Activated T-cell treated with anti-CD3 and anti-CD28 coated beads for 4 hours (primary cell): ENCODE results near the gene RNF149.

Experiments
- DNase-seq: peaks from one replicate; pipeline ENCODE4 v3.0.0-alpha.2; 2020

The RNF149 gene

GRCh38 chr2:101293544-101293943 is 15.0 kb downstream of the RNF149 start:
- DNase-seq = no peak

DNA sequence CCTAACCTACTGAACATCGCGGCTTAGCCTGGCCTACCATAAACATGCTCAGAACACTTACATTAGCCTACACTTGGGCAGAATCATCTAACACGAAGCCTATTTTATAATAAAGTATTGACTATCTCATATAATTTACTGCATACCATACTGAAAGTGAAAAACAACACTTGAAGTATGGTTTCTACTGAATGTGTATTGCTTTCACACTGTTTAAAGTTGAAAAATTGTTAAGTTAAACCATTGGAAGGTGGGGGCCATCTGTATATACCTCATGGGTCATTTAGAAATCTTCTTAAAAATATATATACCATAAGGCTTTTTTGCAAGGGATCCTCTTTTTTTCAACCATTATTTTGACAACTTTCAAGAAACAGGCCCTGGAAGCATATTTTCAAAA is 16.5 kb downstream of the RNF149 start:
- DNase-seq = no peak

- DNase-seq = no peak
These were observed 17.8 kb downstream of the RNF149 start for GRCh38 chr2:101290711-101291110.

DNA sequence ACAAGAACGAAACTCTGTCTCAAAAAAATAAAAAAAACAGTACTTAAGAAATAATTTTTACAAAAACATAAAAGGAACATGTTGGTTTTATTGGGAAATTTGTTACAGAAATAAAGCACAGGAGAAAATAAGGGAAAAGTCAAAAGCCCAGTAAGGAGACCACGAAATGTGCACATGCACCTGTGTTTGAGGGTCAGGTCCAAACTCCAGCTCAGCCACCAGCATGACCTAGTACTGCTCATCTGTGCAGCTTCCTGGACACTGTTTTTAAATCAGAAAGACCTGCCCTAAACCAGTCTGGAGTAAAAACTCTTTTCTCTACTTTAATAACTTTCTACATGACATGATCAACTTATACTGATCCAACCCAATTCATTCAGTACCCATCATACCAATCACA is 21.2 kb downstream of the RNF149 start:
- DNase-seq = no peak

DNA sequence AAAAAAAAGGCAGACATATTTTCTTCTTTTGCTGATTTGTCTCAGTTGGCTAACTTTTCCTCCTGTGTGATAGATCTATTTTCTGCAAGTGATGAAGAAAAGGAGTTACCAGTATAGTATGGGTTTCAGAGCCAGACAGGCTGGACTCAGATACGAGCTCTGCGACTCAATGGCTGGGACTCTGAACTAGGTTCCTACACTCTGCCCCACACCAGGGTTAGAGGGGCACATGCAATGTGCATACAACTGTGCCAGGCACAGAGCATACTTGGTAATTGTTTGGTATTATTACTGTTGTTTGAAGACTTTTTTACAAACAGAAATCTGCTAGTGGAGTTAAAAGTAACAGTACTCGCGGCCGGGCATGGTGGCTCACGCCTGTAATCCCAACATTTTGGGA is 21.8 kb downstream of the RNF149 start:
- no peak for DNase-seq

DNA sequence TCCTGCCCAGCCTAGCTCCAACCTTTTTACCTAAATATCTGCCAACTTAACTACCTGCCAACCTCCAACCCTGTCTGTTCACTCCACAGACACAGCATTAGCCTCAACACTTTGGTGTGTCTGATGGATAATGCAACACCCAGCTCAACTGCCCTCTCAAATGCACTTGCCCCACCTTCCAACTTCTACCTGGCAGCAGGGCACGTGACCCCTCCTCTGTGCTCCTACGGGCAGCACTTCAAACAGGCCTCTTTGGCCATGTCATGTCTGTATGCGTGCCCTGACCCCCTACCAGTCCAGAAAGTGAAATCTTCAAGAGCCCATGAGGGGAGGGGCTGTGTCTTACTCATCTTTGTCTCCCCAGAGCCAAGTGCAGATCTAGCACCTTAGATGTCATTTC is 25.5 kb downstream of the RNF149 start:
- DNase-seq = no peak

DNA sequence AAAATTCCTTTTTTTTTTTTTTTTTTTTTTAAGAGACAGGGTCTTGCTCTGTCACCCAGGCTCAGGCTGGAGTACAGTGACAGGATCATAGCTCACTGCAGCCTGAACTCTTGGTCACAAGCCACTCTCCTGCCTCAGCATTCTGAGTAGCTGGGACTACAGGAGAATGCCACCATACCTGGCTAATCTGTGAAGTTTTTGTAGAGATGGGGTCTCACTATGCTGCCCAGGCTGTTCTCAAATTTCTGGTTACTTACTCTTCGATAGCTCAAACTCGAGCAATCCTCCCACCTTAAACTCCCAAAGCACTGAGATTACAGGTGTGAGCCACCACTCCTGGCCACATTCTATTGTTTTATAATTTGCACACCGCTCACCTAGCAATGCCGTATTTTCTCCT is 27.0 kb downstream of the RNF149 start:
- no peak for DNase-seq

DNA sequence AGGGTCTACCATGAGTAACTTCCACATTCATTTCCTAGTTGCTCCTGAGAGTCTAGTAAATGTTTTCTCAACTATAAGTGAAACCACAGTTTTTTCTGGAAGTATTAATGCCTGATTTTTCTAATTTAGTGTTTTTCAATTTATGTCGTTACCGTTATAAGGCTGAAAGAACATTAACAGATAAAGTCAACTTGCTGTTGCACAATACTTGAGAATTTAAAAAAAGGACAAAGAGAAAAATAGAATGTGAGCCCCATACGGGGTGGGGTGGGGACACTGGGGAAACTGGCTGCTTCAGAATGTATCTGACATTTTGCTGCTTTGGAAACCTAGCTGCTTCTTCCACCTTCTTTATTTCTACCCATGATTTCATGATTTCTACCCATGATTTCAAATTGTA is 29.6 kb downstream of the RNF149 start:
- no peak for DNase-seq

DNA sequence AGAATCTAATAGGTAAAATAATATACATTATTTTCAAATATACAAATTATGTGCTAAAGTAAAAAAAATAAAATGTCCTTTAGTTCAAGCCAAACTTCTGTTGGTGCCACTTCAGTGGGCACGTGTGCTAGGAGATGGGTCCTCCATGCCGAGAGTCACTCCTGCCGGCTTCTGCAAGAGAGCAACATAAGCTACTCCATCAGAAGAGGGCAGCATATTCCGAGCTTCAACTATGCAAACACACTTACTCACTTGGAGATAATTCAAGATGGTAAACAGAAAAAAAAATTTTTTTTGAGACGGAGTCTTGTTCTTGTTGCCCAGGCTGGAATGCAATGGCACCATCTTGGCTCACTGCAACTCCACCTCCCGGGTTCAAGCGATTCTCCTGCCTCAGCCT is 31.4 kb downstream of the RNF149 start:
- no peak for DNase-seq

- no peak for DNase-seq
These were observed 34.4 kb downstream of the RNF149 start for GRCh38 chr2:101274142-101274541.

DNA sequence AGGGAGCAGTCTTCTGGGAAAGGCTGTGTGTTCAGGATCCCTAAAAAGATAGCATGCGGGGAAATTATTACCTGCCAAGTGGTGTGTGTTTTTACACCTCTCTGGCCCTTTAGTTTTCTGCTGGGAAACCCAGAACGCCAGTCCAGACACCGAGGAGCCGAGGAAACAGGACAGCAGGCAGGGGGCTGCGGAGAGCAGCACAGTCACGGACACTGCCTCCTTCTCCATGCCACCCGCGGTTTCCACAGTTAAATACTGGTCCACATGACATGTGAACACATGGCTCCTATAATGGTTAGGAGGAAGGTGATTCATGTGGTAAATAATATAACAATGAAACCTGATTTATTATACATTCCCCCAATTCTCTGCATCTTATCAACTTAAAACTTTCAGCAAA is 35.4 kb downstream of the RNF149 start:
- no peak for DNase-seq

GRCh38 chr2:101272045-101272784 is 36.3 kb downstream of the RNF149 start:
- no peak for DNase-seq

GRCh38 chr2:101270700-101271259 is 37.7 kb downstream of the RNF149 start:
- DNase-seq = no peak

GRCh38 chr2:101267671-101268656 is 40.5 kb downstream of the RNF149 start:
- DNase-seq = no peak

DNA sequence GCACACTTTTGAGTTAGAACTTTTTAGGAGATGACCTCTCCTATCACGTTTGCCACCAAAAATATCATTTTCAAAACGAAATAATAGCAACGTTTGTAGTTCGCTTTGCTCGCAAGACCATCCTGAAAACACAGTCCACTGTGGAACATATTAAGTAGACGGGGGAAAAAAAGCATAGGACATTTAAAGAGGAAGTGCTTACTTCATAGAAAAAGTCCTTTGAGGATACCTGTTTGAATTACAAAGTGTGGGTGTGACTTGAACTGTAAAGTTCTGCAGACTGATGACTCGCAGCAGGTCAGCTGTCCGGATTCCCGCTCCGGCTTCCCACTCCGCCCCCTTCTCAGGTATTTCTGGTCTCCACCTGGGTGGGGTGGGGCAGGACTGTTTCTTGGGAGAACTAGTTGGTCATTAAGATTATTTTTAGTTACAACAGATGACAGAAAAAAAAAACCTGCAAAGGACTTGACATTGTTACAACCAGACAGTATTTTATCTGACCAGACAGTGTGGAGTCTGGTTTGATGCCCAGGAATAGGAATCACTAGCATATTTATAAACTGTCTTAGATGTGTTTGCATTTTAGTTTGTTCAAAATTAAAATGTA is 42.5 kb downstream of the RNF149 start:
- DNase-seq = no peak

GRCh38 chr2:101264360-101264939 is 44.1 kb downstream of the RNF149 start:
- DNase-seq = no peak

GRCh38 chr2:101263377-101263800 is 45.1 kb downstream of the RNF149 start:
- no peak for DNase-seq

- DNase-seq = no peak
These were observed 46.4 kb downstream of the RNF149 start for GRCh38 chr2:101262142-101262541.

GRCh38 chr2:101258804-101259203 is 49.7 kb downstream of the RNF149 start:
- DNase-seq = no peak

GRCh38 chr2:101256316-101256715 is 52.2 kb downstream of the RNF149 start:
- DNase-seq = no peak

DNA sequence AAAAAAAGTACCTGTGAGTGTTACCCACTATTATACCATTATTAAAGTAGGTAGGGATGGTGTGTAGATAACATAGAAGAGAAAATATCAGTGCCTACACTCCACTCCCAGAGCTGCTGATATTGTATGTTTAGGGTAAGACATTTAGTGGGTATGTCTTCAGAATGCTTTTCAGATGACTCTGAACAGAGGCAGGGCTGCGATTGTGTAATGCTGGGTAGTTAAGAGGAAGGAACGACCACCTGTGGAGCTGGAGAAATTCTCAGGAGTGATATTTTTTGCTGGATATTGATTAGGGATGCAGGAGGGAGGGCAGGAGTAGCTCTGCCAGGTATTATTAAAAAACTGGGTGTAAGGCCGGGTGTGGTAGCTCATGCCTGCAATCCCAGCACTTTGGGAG is 53.0 kb downstream of the RNF149 start:
- no peak for DNase-seq

- DNase-seq = no peak
These were observed 54.6 kb downstream of the RNF149 start for GRCh38 chr2:101253703-101254450.
